Measurements from ENCODE around the gene TMEM260. TPM values are rescaled to one million over a fixed set of nuclear protein-coding genes. Genes with fewer than 3 reads are reported as not detected.

TMEM260 gene
- 26.1 and 30.0 TPM in 2 replicates for total RNA-seq (ENCODE audit: low replicate concordance)
- long read RNA-seq, full-length matches to known transcripts: 1 of 12 reads
- long read RNA-seq, partial matches to known transcripts: 5 of 12 reads
- long read RNA-seq, other reads (novel, unspliced or antisense): 6 of 12 reads

DNA sequence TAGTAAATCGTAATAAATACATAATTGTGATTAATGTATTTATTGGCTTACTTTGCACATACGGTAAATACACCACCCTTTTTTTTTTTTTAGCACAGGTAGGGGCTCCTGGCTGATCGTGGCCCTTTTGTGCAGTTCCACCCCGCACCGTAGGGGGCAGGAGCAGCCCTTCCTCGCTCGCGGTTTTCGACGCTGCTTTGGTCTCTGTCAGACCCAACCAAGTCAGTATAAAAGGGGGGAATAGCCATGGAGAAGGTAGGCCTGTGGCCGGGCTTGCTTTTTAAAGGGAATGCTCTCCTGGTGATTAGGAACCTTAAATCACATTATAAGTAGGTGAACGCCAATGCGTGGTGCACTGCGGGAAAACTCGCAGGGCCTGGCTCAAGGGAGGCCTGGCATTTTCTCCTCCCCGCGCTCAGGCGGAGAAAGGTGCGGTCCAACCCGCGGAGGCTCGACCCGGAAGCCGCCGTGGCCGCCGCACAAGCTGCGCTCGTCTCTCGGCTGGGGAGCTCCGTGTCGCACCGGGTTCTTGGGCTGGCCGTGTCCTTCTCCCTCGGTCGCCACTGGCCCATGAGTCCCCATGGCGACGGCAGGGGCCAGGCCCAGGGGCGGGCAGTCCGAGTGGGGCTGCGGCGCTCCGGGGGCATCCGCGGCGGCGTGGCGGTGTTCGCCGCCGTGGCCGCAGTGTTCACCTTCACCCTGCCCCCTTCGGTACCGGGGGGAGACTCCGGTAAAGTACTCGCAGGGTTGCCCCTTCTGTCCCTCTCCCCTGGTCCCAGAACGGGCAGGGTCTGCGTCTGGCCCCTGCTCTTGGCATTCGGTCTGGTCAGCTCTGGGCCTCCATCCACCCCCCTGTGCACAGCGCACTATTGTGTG lies at the start of gene TMEM260:
Gene TMEM260 (plus strand): TSS at position 454 of the 876 bp plus-strand sequence. CDS start 117 bp downstream, at position 571.
- Mint-ChIP-seq H3K27ac (peak within 1 kb of the TSS; percentile 95), H3K27me3 (peaks cover 3% of the 10 kb centered on the region), H3K4me1 (ENCODE audit: unreplicated experiment) (peaks cover 27% of the 10 kb centered on the region), H3K36me3 (no peaks in the 10 kb centered on the region), H3K4me3 (peak within 1 kb of the TSS; percentile 93), H3K9me3 (no peaks in the 10 kb centered on the region)
- DNase-seq (ENCODE audit: extremely low spot score, unreplicated experiment): peak; percentile 86
- TF ChIP-seq, protein P1, sequence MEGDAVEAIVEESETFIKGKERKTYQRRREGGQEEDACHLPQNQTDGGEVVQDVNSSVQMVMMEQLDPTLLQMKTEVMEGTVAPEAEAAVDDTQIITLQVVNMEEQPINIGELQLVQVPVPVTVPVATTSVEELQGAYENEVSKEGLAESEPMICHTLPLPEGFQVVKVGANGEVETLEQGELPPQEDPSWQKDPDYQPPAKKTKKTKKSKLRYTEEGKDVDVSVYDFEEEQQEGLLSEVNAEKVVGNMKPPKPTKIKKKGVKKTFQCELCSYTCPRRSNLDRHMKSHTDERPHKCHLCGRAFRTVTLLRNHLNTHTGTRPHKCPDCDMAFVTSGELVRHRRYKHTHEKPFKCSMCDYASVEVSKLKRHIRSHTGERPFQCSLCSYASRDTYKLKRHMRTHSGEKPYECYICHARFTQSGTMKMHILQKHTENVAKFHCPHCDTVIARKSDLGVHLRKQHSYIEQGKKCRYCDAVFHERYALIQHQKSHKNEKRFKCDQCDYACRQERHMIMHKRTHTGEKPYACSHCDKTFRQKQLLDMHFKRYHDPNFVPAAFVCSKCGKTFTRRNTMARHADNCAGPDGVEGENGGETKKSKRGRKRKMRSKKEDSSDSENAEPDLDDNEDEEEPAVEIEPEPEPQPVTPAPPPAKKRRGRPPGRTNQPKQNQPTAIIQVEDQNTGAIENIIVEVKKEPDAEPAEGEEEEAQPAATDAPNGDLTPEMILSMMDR (conservative IDR thresholded peaks at IDR 0.05): peak; percentile 90

DNA sequence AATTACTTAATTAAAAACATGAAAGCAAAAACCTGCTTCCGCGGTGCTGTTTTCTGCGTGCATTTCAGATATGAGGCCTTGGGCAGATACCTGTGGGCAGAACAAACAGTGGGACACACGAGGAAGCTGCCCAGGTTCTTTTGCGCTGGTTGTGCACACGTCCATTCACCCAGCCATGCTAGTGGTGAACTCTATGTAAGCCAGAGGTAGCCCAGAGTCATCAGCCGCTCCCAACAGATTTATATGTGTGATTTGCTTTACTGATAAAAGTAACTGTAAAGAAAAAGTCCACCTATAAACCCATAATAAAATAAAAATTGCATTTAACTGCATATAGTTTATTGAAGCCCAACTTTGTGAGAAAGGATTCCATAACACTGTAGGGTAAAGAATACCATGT lies 47.1 kb upstream of the TMEM260 start:
- DNase-seq (ENCODE audit: extremely low spot score, unreplicated experiment): no peak
- Mint-ChIP-seq H3K9me3 (no peaks in the 10 kb centered on the region), H3K4me1 (ENCODE audit: unreplicated experiment) (peaks cover 13% of the 10 kb centered on the region), H3K4me3 (no peak overlapping the region), H3K27ac (no peak overlapping the region), H3K27me3 (peaks cover 7% of the 10 kb centered on the region), H3K36me3 (no peaks in the 10 kb centered on the region)
- TF ChIP-seq, protein P1 (conservative IDR thresholded peaks at IDR 0.05): no peak

DNA sequence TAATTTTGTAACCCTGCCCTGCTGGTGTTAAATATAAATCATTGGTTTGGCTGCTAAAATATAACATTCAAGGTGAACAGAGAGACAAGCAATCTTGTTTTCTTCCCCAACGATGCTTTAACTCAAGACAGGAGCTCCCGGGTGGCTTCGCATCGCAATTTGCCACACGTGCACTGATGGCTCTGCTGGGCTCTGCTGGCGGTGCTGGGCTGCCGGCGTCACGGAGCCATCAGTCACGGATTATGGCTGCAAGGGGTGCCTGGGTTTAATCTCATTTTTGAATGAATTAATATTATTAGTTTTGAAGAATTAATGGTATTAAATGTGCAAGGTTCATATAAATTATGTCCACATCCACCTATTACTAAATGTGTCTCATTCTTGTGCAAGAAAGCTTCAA lies 44.9 kb upstream of the TMEM260 start:
- H3K4me3 Mint-ChIP-seq: no peak overlapping the region
- H3K27me3 Mint-ChIP-seq: peaks cover 7% of the 10 kb centered on the region
- no peak overlapping the region for H3K27ac Mint-ChIP-seq
- TF ChIP-seq, protein P1 (conservative IDR thresholded peaks at IDR 0.05): no peak
- no peak for DNase-seq (ENCODE audit: extremely low spot score, unreplicated experiment)
- no peaks in the 10 kb centered on the region for H3K36me3 Mint-ChIP-seq
- H3K9me3 Mint-ChIP-seq: no peaks in the 10 kb centered on the region
- H3K4me1 Mint-ChIP-seq (ENCODE audit: unreplicated experiment): peaks cover 13% of the 10 kb centered on the region

GRCh38 chr14:56539862-56540261 lies 39.7 kb upstream of the TMEM260 start:
- Mint-ChIP-seq H3K27ac (no peak overlapping the region), H3K4me1 (ENCODE audit: unreplicated experiment) (no peaks in the 10 kb centered on the region), H3K9me3 (no peaks in the 10 kb centered on the region), H3K36me3 (no peaks in the 10 kb centered on the region), H3K4me3 (no peak overlapping the region), H3K27me3 (peaks cover 3% of the 10 kb centered on the region)
- TF ChIP-seq, protein P1 (conservative IDR thresholded peaks at IDR 0.05): no peak
- no peak for DNase-seq (ENCODE audit: extremely low spot score, unreplicated experiment)

DNA sequence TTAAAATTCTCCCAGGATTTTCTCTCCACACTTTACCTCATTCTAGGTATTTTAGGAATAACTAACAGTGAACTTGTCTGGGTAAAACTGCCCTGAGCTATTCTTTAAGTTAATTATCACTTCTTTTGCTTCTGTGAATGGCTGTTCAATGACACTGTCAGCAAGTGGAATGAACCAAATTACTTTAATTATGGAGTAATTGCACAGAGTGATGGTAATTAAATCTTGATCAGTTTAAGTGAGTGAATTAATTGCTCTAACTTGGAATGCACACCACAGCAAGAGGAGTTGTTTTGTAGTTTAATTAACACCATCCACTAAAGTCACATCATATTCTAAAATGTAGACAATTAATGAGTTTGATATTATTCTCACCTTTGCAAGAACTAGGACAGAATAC lies 36.2 kb upstream of the TMEM260 start:
- Mint-ChIP-seq H3K4me3 (no peak overlapping the region), H3K36me3 (no peaks in the 10 kb centered on the region), H3K27ac (no peak overlapping the region), H3K9me3 (no peaks in the 10 kb centered on the region), H3K4me1 (ENCODE audit: unreplicated experiment) (no peaks in the 10 kb centered on the region), H3K27me3 (peaks cover 3% of the 10 kb centered on the region)
- no peak for DNase-seq (ENCODE audit: extremely low spot score, unreplicated experiment)
- TF ChIP-seq, protein P1 (conservative IDR thresholded peaks at IDR 0.05): no peak

Measured in type B pancreatic cell (in vitro differentiated cells).